Effector CD8-positive, alpha-beta T cell (primary cell): Measurements from ENCODE around the gene CUL9.
A peak's percentile ranks its signal among the peaks of the same experiment; 100 is the strongest.
"Not testable (repeated sequence)": the region's sequence is repeated elsewhere in the genome, so short reads cannot be mapped to it uniquely, and the experiment has no call there.

ENCODE experiments used
- DNase-seq: peaks from one replicate; lab custom pipeline; 2025; lab: John Stamatoyannopoulos, UW
- total RNA-seq, 4 experiments: gene quantifications; one replicate each; lab custom pipeline; 2026; lab: John Stamatoyannopoulos, UW

CUL9 gene
- total RNA-seq, result 84.9 to 166 (median 128) reads per million in 4 experiments

- DNase-seq, result peak; percentile 67
Measured at GRCh38 chr6:43181942-43182860, at the start of gene CUL9. TSS of gene CUL9 (plus strand) at chr6:43182196. CDS start at chr6:43184311, 2,115 bp downstream.

GRCh38 chr6:43138267-43138666 lies 43.7 kb upstream of the CUL9 start:
- no peak for DNase-seq

GRCh38 chr6:43139973-43140372 lies 42.0 kb upstream of the CUL9 start:
- DNase-seq, result not testable (repeated sequence)

- DNase-seq, result no peak
Measured at GRCh38 chr6:43141644-43142043, 40.4 kb upstream of the CUL9 start.

- DNase-seq, result peak; percentile 28
Measured at GRCh38 chr6:43142101-43142500, 39.9 kb upstream of the CUL9 start.

GRCh38 chr6:43143235-43144128 lies 38.5 kb upstream of the CUL9 start:
- peak; percentile 67 for DNase-seq

- no peak for DNase-seq
Measured at GRCh38 chr6:43144879-43145278, 37.1 kb upstream of the CUL9 start.

- no peak for DNase-seq
Measured at GRCh38 chr6:43146261-43146660, 35.7 kb upstream of the CUL9 start.

- no peak for DNase-seq
Measured at GRCh38 chr6:43146709-43147688, 35.0 kb upstream of the CUL9 start.

- DNase-seq, result no peak
Measured at GRCh38 chr6:43147691-43148477, 34.1 kb upstream of the CUL9 start.

GRCh38 chr6:43149265-43149664 lies 32.7 kb upstream of the CUL9 start:
- DNase-seq, result no peak

- no peak for DNase-seq
Measured at GRCh38 chr6:43150051-43150751, 31.8 kb upstream of the CUL9 start.

- DNase-seq, result no peak
Measured at GRCh38 chr6:43159599-43159998, 22.4 kb upstream of the CUL9 start.

GRCh38 chr6:43163899-43164298 lies 18.1 kb upstream of the CUL9 start:
- no peak for DNase-seq

GRCh38 chr6:43170417-43170930 lies 11.5 kb upstream of the CUL9 start:
- DNase-seq, result no peak

- DNase-seq, result peak; percentile 98
Measured at GRCh38 chr6:43170931-43171706, 10.9 kb upstream of the CUL9 start, which contains the start of gene SRF. TSS of gene SRF (plus strand) at chr6:43171269. CDS start at chr6:43171657, 388 bp downstream.

GRCh38 chr6:43171707-43172103 lies 10.3 kb upstream of the CUL9 start:
- peak; percentile 31 for DNase-seq

GRCh38 chr6:43172104-43173007 lies 9.6 kb upstream of the CUL9 start:
- peak; percentile 28 for DNase-seq
